Sigmoid colon (tissue), 7 donors: ENCODE data around the gene SLC25A1. TPM values are rescaled to one million over a fixed set of nuclear protein-coding genes. Genes with fewer than 3 reads are reported as not detected.
A peak's percentile ranks its signal among the peaks of the same experiment; 100 is the strongest.

Experiments used
- DNase-seq: peaks from one replicate; pipeline ENCODE4 v3.0.0-alpha.2; 2019
- H3K27ac ChIP-seq, 4 donors: fragments of 200-600 bp; sonication (generic); one replicate each; pipeline ENCODE4 v1.5.1; 2016 to 2019; ENCODE audit warnings: mild to moderate bottlenecking in 1 of 4
- H3K27me3 ChIP-seq, 3 donors: fragments of 200-600 bp; sonication (generic); one replicate each; pipeline ENCODE4 v1.5.1; 2019; ENCODE audit warnings: mild to moderate bottlenecking in 1 of 3
- H3K36me3 ChIP-seq, 4 donors: fragments of 200-600 bp; sonication (generic); one replicate each; pipeline ENCODE4 v1.5.1; 2016 to 2019
- H3K4me1 ChIP-seq, 4 donors: fragments of 200-600 bp; sonication (generic); one replicate each; pipeline ENCODE4 v1.5.1; 2017 to 2019
- H3K4me3 ChIP-seq, 4 donors: fragments of 200-600 bp; sonication (generic); one replicate each; pipeline ENCODE4 v1.5.1; 2017 to 2019; ENCODE audit warnings: mild to moderate bottlenecking in 2 of 4, moderate library complexity in 1 of 4
- H3K9me3 ChIP-seq, 4 donors: fragments of 200-600 bp in 3 of 4; sonication (generic) in 3 of 4; one replicate each; pipeline versions ENCODE4 v1.5.1 to v1.6.1; 2013 to 2019
- EP300 ChIP-seq, 4 donors: sonication (generic); formaldehyde crosslinking; IDR thresholded peaks; one replicate each; pipeline ENCODE4 v1.6.1; 2017; ENCODE audit warnings: antibody characterized with exemption in 4 of 4
- POLR2A ChIP-seq, 2 donors: fragments of 450-650 bp; IDR thresholded peaks; one replicate each; pipeline ENCODE4 v1.6.1; 2016; ENCODE audit warnings: antibody characterized with exemption in 2 of 2, mild to moderate bottlenecking in 2 of 2, moderate library complexity in 2 of 2
- POLR2AphosphoS5 ChIP-seq, 4 donors: sonication (generic); formaldehyde crosslinking; IDR thresholded peaks; one replicate each; pipeline ENCODE4 v1.6.1; 2017; ENCODE audit warnings: antibody characterized with exemption in 4 of 4
- WGBS, 2 donors: extraction: QIAGEN DNeasy Blood & Tissue Kit; methylation state at CpG; one replicate each; pipeline ENCODE4 v1.1.7; 2013; 5-methylcytosine and 5-hydroxymethylcytosine counted together
- intact Hi-C: fragments of 100-400 bp; cut with DNase I; formaldehyde crosslinking; loops from one replicate; pipeline ENCODE4 v1.15.1; 2023
- polyA plus RNA-seq, 3 donors: library from polyadenylated mRNA; stranded (reverse); fragments of 200-250 nt; gene quantifications; one replicate each; pipeline ENCODE4 v1.2.3, GENCODE V29; 2013
- total RNA-seq, 4 donors: library from RNA; depleted of rRNA; stranded (reverse); fragments of >200 nt; gene quantifications; one replicate each; pipeline ENCODE4 v1.1.0, GENCODE V29; 2016
- TF ChIP-seq, protein P1 (sequence below), 4 experiments: fragments of 450-650 bp in 3 of 4; fragments of 200-600 bp in 1 of 4; IDR thresholded peaks; one replicate each; pipeline ENCODE4 v1.5.1; 2016 to 2019; ENCODE audit warnings: antibody characterized with exemption in 4 of 4, mild to moderate bottlenecking in 3 of 4, moderate library complexity in 2 of 4
- donor health status: healthy with polysubstance abuse.
- donor health status: Bipolar disorder and iron deficiency.
- donor health status: healthy.

The SLC25A1 gene
- total and polyA plus RNA-seq, 7 donors = 28.2 to 146 (median 45.3) TPM

DNA sequence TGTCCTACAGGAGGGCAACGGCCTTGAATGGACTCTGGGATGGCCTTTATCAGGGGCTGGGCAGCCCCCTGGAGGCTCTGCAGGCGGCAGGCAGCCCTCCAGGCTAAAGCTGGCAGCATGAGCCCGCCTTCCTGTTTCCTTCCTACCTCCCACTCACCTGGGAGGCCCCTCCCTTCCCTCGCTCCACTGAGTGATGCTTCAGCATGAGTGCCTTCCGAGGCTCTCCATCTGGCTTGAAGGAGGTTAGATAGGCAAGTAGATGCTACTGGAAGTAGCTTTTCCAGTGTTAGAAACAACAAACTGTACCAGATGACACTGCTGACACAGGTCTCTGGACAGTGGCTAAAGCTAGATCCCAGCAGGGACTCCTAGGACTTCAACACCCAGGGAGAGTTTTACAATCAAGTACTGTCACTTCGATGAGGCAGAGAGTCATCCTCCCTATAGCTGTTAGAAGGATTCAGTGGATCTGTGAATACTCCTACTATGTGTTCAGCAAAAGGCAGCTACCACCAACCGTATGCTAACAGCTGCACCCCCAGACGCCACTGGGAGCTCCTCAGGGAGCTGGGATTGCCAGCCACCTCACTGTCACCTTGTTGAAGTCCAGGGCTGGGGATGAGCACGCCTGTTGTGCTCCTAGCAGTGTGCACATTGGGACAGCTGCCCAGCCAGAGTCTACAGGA, 4.1 kb upstream of the SLC25A1 start:
- H3K36me3 ChIP-seq = peaks cover 0 to 3% (median 0%) of the 10 kb centered on the region in 4 donors
- peaks cover 0 to 16% (median 10%) of the 10 kb centered on the region in 4 donors for H3K4me1 ChIP-seq
- WGBS, 2 donors = 71 to 85% methylated on average over 9 of the region's 9 CpGs
- no peak overlapping the region for H3K4me3 ChIP-seq
- H3K9me3 ChIP-seq = no peaks in the 10 kb centered on the region
- no peaks in the 10 kb centered on the region for H3K27me3 ChIP-seq
- no peak overlapping the region for H3K27ac ChIP-seq
- no peak for DNase-seq
- no peak for TF ChIP-seq EP300 (IDR thresholded peaks at IDR 0.05)
- TF ChIP-seq, protein P1, sequence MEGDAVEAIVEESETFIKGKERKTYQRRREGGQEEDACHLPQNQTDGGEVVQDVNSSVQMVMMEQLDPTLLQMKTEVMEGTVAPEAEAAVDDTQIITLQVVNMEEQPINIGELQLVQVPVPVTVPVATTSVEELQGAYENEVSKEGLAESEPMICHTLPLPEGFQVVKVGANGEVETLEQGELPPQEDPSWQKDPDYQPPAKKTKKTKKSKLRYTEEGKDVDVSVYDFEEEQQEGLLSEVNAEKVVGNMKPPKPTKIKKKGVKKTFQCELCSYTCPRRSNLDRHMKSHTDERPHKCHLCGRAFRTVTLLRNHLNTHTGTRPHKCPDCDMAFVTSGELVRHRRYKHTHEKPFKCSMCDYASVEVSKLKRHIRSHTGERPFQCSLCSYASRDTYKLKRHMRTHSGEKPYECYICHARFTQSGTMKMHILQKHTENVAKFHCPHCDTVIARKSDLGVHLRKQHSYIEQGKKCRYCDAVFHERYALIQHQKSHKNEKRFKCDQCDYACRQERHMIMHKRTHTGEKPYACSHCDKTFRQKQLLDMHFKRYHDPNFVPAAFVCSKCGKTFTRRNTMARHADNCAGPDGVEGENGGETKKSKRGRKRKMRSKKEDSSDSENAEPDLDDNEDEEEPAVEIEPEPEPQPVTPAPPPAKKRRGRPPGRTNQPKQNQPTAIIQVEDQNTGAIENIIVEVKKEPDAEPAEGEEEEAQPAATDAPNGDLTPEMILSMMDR (IDR thresholded peaks at IDR 0.05) = no peak
- no peak for TF ChIP-seq POLR2A (IDR thresholded peaks at IDR 0.05)
- no peak for TF ChIP-seq POLR2AphosphoS5 (IDR thresholded peaks at IDR 0.05)
- intact Hi-C loops = no loop called here

DNA sequence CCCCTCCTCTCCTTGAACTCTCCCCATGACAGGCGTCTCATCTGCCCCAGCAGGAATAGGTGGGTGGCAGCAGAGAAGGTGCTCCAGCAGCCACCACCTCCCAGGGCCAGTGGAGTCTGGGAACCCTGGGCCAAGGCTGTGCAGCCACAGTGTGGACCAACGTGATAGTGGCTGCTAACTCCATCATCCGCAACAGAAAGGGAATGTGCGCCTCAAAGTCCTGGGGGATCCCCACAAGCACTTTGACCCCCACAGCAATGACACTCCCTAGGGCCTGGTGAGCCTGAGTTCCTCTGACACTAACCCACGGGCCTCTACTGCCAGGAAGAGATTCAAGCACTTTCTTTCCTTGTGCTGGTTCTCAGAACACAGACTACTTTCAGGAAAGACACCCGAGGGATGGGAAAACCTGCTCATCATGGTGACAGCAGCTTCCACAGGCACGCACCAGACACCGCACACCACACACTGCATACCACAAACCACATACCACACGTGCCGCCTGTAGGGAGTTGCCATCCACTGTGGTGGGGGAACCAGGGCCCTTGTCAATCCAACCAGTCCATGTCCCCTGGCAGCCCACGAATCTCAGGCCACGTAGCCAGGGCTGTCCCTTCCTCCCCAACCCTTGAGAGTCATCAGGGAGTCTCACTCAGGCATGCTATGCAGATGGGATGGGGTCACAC, 3.4 kb upstream of the SLC25A1 start:
- Histone ChIP-seq H3K36me3 (no peaks in the 10 kb centered on the region), H3K27me3 (no peaks in the 10 kb centered on the region), H3K4me1 (peaks cover 0 to 23% (median 17%) of the 10 kb centered on the region in 4 donors), H3K27ac (no peak overlapping the region), H3K9me3 (no peaks in the 10 kb centered on the region), H3K4me3 (no peak overlapping the region)
- 64 to 81% methylated on average over 12 of the region's 12 CpGs for WGBS, 2 donors
- intact Hi-C loops = no loop called here
- TF ChIP-seq POLR2A (IDR thresholded peaks at IDR 0.05) = no peak
- TF ChIP-seq EP300 (IDR thresholded peaks at IDR 0.05) = no peak
- TF ChIP-seq, protein P1 (IDR thresholded peaks at IDR 0.05) = no peak
- TF ChIP-seq POLR2AphosphoS5 (IDR thresholded peaks at IDR 0.05) = no peak
- no peak for DNase-seq

DNA sequence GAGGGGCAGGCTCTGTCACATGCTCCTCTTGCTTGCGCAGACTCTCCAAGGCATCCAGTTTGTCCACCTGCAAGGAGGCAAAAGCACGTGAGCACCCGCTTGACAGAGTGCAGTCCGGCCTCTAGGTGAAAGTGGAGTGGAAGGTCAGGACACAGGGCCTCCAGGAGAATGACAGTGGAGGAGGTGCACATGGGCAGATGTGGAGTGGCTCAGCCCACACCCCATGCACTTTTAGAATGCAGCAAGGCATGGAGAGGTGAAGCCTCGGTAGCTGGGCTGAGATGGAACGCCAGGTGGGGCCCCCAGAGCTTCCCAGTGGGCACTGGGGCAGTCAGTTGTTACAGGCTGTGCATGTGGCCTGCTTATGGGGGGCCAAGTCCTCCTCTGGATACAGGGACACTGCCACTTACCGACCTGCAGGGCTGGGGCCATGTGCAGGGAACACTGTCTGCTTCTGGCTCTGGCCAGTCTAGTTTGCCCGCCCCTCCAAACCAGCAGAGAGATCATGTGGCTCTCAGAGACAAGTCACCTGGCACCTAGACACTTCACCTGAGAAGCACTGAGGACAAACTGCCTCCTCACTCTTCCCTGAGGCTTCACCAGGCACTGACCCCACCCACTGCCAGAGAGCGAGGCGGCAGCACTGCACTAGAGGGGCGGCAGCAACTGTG, 2.3 kb upstream of the SLC25A1 start:
- intact Hi-C loops = no loop called here
- peaks cover 0 to 28% (median 22%) of the 10 kb centered on the region in 4 donors for H3K4me1 ChIP-seq
- no peaks in the 10 kb centered on the region for H3K27me3 ChIP-seq
- no peak for DNase-seq
- H3K36me3 ChIP-seq = no peaks in the 10 kb centered on the region
- no peak overlapping the region for H3K27ac ChIP-seq
- WGBS, 2 donors = 92% methylated on average over 11 of the region's 11 CpGs
- no peak for TF ChIP-seq POLR2A (IDR thresholded peaks at IDR 0.05)
- no peak for TF ChIP-seq POLR2AphosphoS5 (IDR thresholded peaks at IDR 0.05)
- TF ChIP-seq, protein P1 (IDR thresholded peaks at IDR 0.05) = no peak
- no peak for TF ChIP-seq EP300 (IDR thresholded peaks at IDR 0.05)
- H3K4me3 ChIP-seq = no peak overlapping the region
- H3K9me3 ChIP-seq = no peaks in the 10 kb centered on the region

DNA sequence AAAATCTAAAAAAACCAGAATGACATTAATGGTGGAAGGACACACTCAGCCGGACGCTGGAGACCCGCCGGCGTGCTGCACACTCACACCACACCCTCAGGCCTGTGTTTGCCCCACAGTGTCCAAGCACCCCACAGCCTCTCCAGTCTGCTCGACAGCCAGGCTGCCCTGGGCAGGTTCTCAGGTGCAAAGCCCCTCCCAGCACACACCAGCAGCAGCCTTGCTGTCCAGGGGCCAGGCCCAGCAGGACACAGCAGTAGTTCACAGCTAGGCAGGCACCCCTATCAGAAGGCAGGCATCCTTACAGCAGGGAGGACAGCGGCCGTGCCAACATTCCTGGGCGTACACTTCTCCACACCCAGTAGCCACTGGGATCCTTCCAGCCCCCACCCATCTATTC, 1.7 kb upstream of the SLC25A1 start:
- Histone ChIP-seq H3K4me3 (no peak overlapping the region), H3K9me3 (no peaks in the 10 kb centered on the region), H3K27ac (peak overlapping the region in 2 of 4 donors; percentile 95 to 96), H3K27me3 (no peaks in the 10 kb centered on the region), H3K36me3 (no peaks in the 10 kb centered on the region), H3K4me1 (peaks cover 0 to 28% (median 22%) of the 10 kb centered on the region in 4 donors)
- intact Hi-C loops = no loop called here
- DNase-seq = no peak
- TF ChIP-seq POLR2AphosphoS5 (IDR thresholded peaks at IDR 0.05) (no peak), POLR2A (IDR thresholded peaks at IDR 0.05) (no peak), EP300 (IDR thresholded peaks at IDR 0.05) (no peak)
- TF ChIP-seq, protein P1 (IDR thresholded peaks at IDR 0.05) = no peak
- WGBS, 2 donors = 90 to 94% methylated on average over 9 of the region's 9 CpGs
